ENCODE data around the gene STAT1.

STAT1 gene

DNA sequence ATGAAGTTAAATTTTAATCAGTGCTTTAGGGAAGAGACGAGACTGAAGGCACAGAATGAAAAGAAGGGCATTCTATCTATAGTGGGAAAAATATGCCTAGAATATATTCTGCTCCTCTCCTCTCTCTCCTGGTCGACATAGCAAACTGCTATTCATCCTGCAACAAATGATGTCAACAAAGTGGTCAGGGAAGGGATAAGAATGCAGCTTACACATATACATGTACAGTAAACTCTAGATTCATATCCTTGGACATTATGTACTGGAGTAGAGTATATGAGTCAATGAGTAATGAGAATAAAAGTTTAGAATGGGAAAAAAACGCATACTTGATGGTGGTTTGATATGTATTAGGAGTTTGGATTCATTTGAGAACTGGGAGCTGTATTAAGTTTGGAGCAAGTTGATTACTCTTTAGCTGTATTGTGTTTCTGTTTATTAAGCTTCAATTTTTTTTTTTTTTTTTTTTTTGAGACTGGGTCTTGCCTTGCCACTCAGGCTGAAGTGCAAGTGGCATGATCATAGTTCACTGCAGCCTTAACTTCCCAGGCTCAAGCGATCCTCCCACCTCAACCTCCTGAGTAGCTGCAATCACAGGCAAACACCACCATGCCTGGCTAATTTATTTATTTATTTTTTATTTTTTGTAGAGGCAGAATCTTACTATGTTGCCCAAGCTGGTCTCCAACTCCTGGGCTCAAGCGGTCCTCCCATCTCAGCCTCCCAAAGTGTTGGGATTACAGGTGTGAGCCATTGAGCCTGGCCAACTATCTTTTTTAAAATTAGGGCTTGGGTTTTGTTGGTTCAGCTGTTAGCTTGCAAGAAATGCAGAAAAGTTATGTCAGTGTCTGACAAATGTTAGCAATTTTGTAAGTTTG lies 53.8 kb downstream of the STAT1 start:
- no peak for DNase-seq (ENCODE audit: low read depth in 3 of 3)

DNA sequence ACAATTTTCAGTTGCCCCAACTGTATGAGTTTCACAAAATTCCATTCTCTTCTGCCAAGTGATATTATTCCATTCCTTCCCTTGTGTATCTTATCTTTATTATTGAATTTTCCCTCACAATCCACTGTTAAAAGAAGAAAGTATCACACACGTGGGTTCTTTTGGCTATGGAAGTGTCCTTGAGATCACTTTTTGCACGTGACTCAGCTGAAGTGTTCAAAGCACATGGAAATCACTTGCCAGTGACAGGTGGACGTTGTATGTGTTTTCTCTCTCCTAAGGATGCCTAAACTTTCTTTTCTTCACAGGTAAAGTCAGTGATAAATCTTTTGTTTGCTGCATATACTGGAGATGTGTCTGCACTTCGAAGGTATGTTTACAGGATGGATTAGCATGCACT lies 60.7 kb downstream of the STAT1 start:
- no peak for DNase-seq (ENCODE audit: low read depth in 3 of 3)

DNA sequence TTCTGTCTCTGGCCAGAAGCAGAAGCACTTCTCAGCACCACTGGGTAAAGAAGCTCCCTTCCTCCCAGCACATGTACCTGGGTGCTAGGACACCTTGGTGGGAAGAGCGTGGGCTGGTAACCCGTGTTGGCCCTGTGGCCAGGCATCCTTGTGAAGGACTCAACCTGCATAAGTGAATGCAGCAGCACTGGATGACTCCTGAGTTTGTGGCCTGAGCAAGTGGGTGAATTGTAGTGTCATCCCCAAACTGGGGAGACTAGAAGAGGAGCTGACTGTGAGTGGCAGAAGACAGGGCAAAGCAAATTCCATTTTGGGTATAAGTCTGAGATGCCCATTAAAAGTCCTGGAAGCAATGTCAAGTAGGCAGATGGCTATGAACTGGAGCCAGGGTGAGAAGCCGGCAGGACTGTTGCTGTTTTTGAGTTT lies 63.4 kb downstream of the STAT1 start:
- DNase-seq (ENCODE audit: low read depth in 3 of 3), result no peak

DNA sequence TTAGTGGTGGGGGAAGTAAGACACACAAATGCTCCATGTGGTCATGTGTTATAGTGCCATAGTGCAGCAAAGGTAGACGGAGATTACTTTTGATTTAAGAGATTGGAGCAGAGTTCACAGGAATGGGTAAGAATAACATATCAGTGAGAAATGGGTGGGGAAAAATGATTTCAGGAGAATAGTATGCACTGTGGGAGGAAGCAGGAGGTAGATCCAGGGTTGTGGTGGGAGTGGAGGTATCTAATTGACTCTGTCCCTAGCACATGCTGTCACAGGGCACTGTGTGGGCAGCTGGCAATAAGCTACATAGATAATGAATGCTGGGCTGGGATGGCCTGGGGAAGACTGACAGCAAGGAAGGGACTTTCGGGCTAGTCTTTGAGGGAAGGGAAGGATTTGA lies 65.3 kb downstream of the STAT1 start:
- DNase-seq (ENCODE audit: low read depth in 3 of 3), result no peak

DNA sequence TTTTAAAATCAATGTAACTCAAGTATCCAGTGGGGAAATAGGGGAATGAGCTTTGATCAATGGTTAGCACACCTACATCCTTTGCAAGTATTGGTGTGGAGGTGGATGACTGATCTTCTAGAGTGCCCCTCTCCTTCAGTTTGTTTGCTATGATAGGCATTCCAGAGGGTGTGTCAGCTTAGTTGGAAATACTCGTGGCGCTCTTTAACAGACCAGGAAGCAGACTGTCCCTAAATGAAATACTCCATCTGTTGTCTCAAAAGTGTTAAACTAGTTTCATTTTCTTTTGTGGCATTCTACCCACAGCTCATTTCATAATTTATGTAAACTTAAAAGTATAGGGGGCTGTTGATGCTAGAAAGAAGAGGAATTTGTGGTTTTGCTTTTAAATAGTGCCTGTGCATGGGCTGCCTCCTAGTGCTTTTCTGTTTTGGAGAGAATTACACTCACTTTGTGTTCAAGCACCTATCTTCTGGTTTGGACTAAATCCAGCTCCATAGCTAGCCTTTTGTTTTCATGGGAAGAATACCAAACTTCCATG lies 66.2 kb downstream of the STAT1 start:
- no peak for DNase-seq (ENCODE audit: low read depth in 3 of 3)

DNA sequence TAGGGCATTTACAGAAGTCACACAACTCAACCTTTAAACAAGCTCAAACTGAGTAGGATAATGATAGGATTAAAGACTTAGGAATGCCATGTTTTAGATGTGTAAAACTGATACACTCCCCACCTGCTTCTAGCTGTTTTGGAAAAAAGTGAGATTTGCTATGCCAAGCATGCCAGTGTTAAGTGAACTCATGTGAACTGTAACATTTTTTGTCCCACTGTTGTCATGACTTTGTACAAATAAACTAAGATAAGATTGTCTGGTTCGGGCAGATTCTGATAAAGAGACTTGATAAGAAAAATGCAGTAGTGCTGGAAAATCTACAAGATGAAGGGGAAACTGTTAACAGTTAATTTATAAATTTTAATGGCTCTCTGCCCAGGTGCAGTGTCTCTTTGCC lies 66.8 kb downstream of the STAT1 start:
- no peak for DNase-seq (ENCODE audit: low read depth in 3 of 3)

DNA sequence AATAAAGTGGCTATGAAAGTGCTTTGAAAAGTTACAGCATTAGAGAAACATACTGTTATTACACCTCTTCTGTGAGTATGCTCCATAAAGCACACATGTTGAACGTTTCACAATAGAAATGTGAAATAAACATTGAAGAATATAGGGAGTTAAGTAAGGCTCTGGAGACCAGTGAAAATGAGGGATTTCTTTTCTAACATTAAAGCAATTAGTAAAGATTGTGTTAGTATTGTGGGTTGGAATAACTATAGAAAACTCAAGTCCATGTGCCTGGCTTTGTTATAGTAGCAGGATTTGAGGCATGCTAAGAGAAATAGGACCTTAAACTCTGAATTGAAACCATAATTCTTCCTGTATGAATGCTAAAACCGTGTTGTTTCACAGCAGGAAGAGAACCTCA lies 70.3 kb downstream of the STAT1 start:
- DNase-seq (ENCODE audit: low read depth in 3 of 3), result no peak

DNA sequence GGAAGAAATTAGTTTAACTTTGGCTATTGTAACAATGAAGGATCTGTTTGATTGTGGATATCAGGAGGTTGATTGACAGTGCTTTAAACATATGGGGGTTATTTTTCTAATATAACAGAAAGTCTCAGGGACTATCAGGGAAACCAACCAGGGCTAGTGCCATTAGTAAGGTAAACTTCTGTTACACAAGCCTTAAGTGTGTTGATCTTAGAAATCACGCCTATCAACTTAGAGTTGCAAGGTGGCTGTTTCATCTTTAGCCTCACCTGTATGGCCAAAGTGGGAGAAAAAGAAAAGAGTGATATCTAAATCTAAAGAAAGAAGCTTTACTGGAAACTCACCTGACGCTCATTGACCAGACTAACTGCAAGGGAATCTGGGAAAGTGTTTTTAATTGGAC lies 71.3 kb downstream of the STAT1 start:
- no peak for DNase-seq (ENCODE audit: low read depth in 3 of 3)

DNA sequence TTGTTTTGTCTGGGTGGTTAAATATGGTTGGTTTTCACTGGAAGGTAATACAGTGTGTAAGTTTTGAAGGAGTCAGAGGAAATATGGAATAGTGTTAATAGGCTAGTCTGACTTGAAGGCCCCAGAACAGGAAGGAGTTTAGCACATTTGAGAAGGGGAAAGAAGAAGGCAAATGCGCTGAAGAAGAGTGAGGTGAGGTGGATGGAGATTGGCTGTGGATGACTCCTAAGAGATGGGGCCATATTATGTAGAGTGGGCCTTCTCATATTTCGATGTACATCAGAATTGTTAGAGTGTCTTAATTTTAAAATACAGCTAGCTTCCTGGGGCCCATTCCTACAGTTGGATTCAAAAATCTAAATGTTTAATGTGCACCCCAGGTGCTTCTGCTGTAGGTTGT lies 72.4 kb downstream of the STAT1 start:
- no peak for DNase-seq (ENCODE audit: low read depth in 3 of 3)

DNA sequence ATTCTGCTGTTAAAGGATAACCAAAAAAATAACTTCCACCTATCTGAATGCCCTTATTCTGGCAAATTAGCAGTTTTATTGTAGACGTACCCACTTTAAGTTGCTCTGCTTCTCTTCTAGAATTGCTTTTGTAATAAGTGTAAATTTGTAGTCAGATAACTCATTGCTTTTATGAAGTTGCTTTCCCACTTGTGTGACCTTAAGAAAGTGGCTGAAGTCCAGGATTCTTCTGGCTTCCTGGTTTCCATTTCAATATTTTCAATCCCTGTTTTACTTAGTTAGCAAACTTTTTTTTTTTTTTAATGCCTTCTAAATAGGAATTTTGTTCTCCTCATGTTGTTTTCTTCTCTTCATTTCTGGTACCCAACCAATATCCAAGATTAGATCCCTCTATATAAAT lies 73.5 kb downstream of the STAT1 start:
- DNase-seq (ENCODE audit: low read depth in 3 of 3), result no peak

DNA sequence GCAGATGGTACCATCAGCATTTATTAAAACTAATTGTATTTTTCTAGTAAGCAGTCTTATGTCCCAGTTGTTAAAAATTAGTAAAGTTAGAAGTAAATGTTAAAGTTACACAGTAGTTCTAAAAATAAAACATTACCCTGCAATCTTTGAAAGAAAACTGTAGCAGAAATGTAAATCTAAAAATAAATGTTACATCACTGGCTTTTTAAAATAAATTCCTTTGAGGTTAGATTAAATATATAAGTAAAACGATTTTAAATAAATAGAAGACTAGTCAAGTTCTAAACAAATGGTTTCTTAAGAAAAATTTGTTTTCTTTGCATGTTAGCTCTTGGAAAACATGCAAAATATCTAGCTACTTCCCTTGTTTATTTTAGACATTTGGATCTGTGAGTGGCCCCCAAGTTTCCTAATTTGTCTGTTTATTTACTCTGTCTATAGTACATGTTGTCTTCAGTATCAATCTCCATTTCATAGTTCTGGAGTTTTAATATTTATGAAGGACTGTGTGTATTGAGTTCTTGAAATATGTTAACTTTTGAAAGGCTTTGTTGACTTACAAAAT lies 75.1 kb downstream of the STAT1 start:
- no peak for DNase-seq (ENCODE audit: low read depth in 3 of 3)

DNA sequence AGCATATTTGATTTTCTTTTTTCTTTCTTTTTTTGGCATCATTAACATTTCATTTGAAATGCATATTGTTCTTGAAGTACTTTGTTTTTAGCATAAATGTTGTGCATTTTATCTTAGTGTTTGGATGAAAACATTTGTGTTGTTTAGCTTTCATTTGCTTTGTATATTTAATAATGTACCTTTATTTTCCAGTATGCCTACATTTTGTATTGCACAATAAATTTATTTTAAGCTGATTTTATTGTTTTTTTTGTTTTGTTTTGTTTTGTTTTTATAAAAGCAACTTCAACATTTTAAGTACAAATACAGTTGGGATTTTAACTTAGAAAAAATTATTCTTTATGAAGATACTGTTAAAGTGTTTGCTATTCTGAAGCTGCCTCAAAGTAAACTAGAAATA lies 78.9 kb downstream of the STAT1 start:
- DNase-seq (ENCODE audit: low read depth in 3 of 3), result no peak

DNA sequence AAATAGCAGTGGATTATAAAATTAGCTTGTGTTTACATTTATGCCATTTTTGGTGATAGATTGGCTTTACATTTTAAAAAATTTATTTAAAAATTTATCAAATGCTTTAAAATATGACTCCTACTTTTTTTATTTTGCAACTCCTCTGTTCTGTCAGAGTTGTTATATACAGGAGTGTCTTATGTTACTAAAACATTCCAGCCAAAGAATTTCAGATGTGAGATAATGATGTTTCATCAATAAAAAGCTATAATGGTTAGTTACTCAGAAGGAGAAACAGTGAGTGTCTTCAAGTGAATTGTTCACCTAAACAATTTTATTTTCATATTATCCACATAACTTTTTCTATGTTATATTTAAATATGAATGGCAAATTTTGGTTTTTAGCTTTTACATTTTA lies 80.6 kb downstream of the STAT1 start:
- DNase-seq (ENCODE audit: low read depth in 3 of 3), result no peak

DNA sequence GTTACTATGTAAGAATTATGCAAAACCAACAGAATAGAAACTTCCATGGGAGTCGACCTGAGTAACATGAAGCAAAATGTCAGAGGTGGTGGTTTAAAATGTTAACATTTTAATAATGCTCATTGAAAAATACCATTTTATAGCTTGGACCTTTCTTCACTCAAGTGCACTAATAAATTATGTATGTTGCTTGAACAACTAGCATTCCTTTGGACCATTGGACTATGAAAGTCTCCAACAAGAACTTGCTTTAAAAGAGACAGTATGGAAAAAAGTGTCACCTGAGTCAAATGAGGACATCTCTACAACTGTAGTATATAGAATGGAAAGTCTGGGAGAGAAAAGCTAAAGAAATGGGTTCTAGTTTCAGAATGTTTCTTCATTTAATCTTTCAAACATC lies 81.5 kb downstream of the STAT1 start:
- no peak for DNase-seq (ENCODE audit: low read depth in 3 of 3)

DNA sequence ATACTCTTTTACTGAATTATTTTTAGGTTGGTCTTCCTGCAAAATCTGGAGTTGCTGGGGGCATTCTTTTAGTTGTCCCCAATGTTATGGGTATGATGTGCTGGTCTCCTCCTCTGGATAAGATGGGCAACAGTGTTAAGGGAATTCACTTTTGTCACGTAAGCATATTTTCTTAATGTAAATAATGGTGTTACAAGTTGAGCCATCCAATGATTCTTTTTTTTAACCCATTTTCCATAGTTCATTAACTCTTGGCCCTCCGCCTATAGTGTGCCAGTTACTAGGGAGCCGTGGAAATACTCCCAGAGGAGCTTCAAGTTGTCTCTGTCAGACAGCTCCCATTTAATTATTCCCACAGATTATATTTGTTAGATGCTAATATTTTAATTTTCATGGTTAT lies 83.6 kb downstream of the STAT1 start:
- DNase-seq (ENCODE audit: low read depth in 3 of 3), result no peak

DNA sequence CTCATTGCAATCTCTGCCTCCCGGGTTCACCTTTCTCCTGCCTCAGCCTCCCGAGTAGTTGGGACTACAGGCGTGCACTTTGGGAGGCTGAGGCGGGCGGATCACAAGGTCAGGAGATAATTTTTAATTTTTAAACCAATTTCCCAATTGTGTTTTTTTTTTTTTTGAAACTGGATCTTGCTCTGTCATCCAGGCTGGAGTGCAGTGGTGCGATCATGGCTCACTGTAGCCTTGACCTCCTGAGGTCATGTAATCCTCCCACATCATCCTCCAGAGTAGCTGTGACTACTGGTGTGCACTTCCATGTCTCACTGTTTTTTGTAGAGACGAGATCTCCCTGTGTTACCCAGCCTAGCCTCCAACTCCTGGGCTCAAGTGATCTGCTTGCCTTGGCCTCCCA lies 84.1 kb downstream of the STAT1 start:
- no peak for DNase-seq (ENCODE audit: low read depth in 3 of 3)

DNA sequence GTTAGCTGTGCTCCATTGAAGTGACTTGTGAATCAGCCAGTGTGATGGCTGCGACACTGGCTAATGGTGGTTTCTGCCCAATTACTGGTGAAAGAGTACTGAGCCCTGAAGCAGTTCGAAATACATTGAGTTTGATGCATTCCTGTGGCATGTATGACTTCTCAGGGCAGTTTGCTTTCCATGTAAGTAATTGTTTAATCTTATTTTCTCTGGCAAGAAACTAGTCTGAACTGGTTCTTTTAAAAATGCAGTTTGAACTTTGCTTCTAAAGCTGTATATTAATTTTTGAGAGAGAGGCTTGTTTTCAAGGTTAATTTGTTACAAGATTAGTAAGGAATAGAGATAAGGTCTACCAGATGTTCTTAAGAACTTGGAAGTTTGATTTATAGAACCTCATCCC lies 86.7 kb downstream of the STAT1 start:
- no peak for DNase-seq (ENCODE audit: low read depth in 3 of 3)

DNA sequence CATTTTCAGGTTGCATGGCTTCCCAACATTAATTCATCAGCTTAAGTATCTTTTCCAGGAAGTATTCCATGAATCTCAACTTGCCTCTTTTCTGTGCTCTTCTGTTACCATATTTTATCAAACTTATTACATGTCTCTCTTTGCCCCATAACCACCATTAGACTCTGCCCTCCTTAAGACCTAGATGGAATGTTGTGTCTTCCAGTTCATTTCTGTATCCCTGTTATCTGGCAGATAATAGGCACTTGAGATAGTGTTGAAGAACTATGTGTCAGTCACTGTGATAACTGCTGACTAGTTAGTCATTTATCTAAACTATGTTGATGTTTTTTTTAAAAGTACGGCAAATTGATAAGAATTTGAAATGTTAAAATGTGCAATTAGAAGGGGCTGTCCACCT lies 91.6 kb downstream of the STAT1 start:
- DNase-seq (ENCODE audit: low read depth in 3 of 3), result no peak

DNA sequence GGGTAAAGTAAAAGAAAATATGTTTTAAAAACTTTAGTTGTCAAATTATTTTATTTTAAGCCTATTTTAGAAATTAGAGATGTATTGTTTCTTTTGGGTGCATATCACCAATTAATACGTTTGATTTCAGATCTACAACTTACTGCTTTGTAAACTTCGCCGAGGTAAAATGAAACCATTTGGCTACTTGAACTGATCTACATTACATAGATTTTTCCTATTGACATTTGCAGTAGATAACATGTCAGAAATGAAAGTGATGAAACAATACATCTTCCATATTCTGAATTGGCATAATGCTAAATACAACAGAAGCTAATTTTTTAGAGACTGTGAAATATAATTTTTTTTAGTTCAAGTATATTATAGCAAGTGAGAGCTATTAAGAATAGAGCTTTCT lies 93.9 kb downstream of the STAT1 start:
- no peak for DNase-seq (ENCODE audit: low read depth in 3 of 3)
